NCI-H69 (cell line): ENCODE measurements around the gene IFNK.
"Not testable (repeated sequence)": the region's sequence is repeated elsewhere in the genome, so short reads cannot be mapped to it uniquely, and the experiment has no call there.

Experiments
- DNase-seq: peaks from one replicate; lab custom pipeline; 2025; lab: John Stamatoyannopoulos, UW

Gene IFNK

GRCh38 chr9:27524236-27524635 is at the start of gene IFNK:
TSS of gene IFNK (plus strand) at chr9:27524290. CDS start at chr9:27524337, 47 bp downstream.
- no peak for DNase-seq

GRCh38 chr9:27474305-27474704 is 49.8 kb upstream of the IFNK start:
- DNase-seq: no peak

- DNase-seq: no peak
Measured at GRCh38 chr9:27475057-27475595, 49.0 kb upstream of the IFNK start.

- DNase-seq: no peak
Measured at GRCh38 chr9:27476870-27477515, 47.1 kb upstream of the IFNK start.

- no peak for DNase-seq
Measured at GRCh38 chr9:27478322-27478721, 45.8 kb upstream of the IFNK start.

GRCh38 chr9:27482709-27483108 is 41.4 kb upstream of the IFNK start:
- no peak for DNase-seq

- no peak for DNase-seq
Measured at GRCh38 chr9:27483576-27483975, 40.5 kb upstream of the IFNK start.

GRCh38 chr9:27485158-27485557 is 38.9 kb upstream of the IFNK start:
- no peak for DNase-seq

- no peak for DNase-seq
Measured at GRCh38 chr9:27487128-27487640, 36.9 kb upstream of the IFNK start.

- peak; percentile 14 for DNase-seq
Measured at GRCh38 chr9:27487927-27488326, 36.2 kb upstream of the IFNK start.

GRCh38 chr9:27489087-27489876 is 34.8 kb upstream of the IFNK start:
- no peak for DNase-seq

- no peak for DNase-seq
Measured at GRCh38 chr9:27491154-27491553, 32.9 kb upstream of the IFNK start.

GRCh38 chr9:27495480-27496134 is 28.5 kb upstream of the IFNK start:
- no peak for DNase-seq

GRCh38 chr9:27496135-27496504 is 28.0 kb upstream of the IFNK start:
- no peak for DNase-seq

- DNase-seq: peak; percentile 71
Measured at GRCh38 chr9:27497883-27498417, 26.1 kb upstream of the IFNK start.

GRCh38 chr9:27499451-27499850 is 24.6 kb upstream of the IFNK start:
- DNase-seq: peak; percentile 10

GRCh38 chr9:27500902-27501301 is 23.2 kb upstream of the IFNK start:
- DNase-seq: not testable (repeated sequence)

GRCh38 chr9:27503623-27504022 is 20.5 kb upstream of the IFNK start:
- no peak for DNase-seq

GRCh38 chr9:27504259-27504658 is 19.8 kb upstream of the IFNK start:
- DNase-seq: no peak

- DNase-seq: no peak
Measured at GRCh38 chr9:27505744-27506161, 18.3 kb upstream of the IFNK start.

GRCh38 chr9:27506981-27507380 is 17.1 kb upstream of the IFNK start:
- DNase-seq: no peak

- no peak for DNase-seq
Measured at GRCh38 chr9:27510780-27511179, 13.3 kb upstream of the IFNK start.
